NB4 (cell line): ENCODE measurements around the gene ARRDC5.

Experiments
- CTCF ChIP-seq: IDR thresholded peaks from one replicate; pipeline ENCODE4 v1.5.1; 2012; ENCODE audit warnings: low read depth, low read length
- MYC ChIP-seq: IDR thresholded peaks from 2 replicates; pipeline ENCODE4 v1.6.1; 2011; ENCODE audit warnings: low read depth, low read length
- POLR2A ChIP-seq: IDR thresholded peaks from 2 replicates; pipeline ENCODE4 v1.6.1; 2011; ENCODE audit warnings: mild to moderate bottlenecking; ENCODE audit not compliant: insufficient read length; ENCODE audit errors: extremely low read depth
- TF ChIP-seq, protein P1 (sequence below): IDR thresholded peaks from 2 replicates; pipeline ENCODE4 v1.6.1; 2011; ENCODE audit warnings: low read depth, low read length

GRCh38 chr19:4870025-4870700 is 32.5 kb downstream of the ARRDC5 start:
- TF ChIP-seq CTCF (no peak), POLR2A (no peak), MYC (no peak)
- TF ChIP-seq, protein P1, sequence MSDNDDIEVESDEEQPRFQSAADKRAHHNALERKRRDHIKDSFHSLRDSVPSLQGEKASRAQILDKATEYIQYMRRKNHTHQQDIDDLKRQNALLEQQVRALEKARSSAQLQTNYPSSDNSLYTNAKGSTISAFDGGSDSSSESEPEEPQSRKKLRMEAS, result no peak
